Dermis blood vessel endothelial cell (primary cell): ENCODE results near the gene RRAD. TPM values are rescaled to one million over a fixed set of nuclear protein-coding genes. Genes with fewer than 3 reads are reported as not detected.
"Not testable (repeated sequence)": the region's sequence is repeated elsewhere in the genome, so short reads cannot be mapped to it uniquely, and the experiment has no call there.

Experiments
- DNase-seq: peaks from one replicate; pipeline ENCODE4 v3.0.0; 2010
- total RNA-seq: library from RNA; depleted of rRNA; stranded (reverse); fragments of >200 nt; gene quantifications from 2 replicates; pipeline ENCODE4 v1.2.3, GENCODE V29; 2014

RRAD gene
- total RNA-seq, 1 donor from 2014 or later, result 1.9 TPM

DNA sequence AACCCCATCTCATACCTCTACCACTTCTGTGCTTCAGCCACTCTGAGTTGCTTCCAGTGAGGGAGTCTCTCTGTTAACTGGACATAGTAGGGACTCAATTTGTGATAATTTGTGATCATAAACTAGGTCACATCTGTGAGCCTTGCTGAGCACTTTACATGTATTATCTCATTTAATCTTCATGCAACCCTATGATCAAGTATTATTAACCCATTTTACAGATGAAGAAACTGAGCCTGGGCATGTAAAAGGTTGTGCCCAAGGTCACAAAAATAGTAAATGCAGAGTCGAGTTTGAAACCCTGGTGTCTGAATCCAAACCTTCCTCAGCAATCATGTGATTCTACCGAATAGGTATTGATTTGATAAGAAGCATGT, 26.4 kb downstream of the RRAD start:
- no peak for DNase-seq

DNA sequence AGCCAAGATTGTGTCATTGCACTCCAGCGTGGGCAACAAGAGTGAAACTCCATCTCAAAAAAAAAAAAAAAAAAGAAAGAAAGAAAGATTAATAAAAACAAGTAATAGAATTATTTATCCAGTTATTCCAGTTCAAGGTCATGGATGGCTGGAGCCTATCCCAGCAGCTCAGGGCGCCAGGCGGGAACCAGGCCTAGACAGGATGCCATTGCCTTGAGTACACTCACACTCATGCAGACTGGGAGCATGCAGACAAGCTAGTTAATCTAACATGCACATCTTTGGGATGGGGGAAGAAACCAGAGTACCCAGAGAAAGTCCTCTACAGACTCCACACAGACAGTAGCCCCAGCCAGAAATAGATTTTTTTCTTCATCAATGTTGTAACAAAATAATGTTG, 27.1 kb downstream of the RRAD start:
- no peak for DNase-seq

DNA sequence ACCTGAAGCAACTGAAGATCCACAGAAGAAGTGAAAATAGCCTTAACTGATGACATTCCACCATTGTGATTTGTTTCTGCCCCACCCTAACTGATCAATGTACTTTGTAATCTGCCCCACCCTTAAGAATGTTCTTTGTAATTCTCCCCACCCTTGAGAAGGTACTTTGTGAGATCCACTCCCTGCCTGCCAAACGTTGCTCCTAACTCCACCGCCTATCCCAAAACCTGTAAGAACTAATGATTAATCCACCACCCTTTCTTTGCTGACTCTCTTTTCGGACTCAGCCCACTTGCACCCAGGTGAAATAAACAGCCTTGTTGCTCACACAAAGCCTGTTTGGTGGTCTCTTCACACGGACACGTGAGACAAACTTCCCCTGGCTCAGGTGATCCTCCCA, 28.7 kb downstream of the RRAD start:
- DNase-seq, result not testable (repeated sequence)

DNA sequence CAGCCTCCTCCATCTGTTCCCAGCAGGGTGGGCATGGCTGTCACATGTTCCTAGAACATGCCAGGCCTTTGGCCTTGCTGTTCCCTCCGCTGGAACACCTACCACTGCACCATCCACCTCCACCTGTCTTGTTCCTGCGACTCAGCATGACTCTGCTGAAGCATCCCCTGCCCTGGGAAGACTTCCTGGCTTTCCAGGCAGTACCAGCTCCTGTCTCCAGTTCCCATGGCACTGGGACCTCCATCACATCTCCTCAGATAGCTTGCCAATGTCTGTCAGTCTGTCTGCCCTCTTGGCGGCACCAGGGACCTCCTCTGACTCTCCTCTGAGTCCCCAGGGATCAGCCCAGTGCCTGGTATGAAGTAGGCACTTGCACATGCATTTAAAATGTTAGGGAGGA, 29.3 kb downstream of the RRAD start:
- no peak for DNase-seq

DNA sequence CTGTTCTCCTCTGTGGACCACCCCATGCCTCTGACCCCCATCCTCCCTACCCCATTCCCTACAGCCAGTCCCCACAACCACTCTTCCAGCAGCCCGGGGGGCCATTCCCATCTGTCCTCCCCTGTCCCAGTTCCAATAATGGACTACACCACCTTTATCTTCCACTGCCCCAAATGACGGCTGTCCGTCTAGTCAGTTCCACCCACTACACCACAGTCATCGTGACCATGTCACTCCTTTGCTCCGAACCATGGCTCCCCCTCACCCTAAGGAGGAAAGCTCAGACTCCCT, 29.7 kb downstream of the RRAD start:
- no peak for DNase-seq

DNA sequence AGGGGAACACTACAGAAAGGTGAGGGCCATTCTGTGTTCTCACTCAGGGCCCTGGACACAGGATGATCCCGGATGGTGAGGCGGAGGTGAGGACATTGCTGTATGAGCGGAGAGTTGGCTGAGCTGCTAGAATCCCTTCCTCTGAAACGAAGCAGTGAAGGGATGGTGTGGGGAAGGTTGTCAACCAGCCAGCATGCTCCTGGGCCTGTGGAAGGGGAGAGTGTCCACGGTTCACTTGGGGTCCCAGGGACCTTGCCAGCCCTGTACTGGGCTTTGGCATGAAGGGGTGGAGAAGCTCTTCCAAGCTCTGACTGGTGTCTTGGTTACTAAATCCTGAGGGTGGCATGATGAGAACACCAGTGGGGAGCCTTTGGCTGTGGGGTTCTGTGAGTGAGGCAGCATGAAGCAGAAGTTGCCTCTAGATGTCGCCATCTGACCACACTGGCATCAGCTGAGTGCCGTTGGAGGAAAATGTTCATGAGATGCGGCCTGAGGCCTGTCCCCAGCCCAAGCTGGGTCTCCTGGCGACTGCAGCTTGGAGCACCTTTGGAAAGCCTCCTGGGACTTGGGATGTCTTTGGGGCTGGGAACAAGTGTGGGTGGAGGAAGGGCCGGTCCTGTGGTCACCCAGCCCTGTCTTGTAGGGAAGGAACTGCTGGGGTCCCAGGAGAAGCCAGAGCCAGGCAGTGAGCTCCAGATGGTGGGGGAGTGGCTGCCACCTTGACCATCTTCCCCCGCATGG, 30.2 kb downstream of the RRAD start:
- DNase-seq, result peak; percentile 88

DNA sequence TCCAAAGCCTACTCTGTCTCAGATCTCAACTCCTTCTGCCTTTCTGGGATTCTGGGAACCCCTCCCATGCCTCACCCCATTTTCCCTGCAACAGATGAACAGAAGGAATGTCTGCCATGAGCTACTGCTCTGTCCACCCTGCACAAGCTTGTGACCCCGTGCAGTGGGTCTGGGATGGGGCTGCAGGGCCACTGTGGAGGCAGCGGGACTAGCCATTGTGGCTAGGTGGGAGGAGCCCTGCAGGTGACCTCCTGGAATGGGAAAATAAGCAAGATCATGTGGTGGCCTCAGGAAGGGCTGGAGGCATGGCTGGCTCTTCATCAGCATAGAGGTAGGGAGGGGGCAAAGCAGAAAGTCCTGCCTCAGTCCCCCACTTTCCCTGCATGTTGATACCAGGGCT, 31.3 kb downstream of the RRAD start:
- DNase-seq, result no peak

DNA sequence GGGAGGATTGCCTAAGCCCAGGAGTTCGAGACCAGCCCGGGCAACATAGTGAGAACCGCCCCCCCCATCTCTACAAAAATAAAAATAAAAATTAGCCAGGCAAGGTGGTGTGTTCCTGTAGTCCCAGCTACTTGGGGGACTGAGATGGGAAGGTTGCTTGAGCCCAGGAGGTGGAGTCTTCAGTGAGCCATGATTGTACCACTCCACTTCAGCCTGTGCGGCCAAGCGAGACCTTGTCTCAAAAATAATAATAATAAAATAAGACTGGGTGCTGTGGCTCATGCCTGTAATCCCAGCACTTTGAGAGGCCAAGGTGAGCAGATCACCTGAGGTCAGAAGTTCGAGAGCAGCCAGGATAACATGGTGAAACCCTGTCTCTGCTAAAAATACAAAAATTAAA, 33.5 kb downstream of the RRAD start:
- DNase-seq, result no peak

DNA sequence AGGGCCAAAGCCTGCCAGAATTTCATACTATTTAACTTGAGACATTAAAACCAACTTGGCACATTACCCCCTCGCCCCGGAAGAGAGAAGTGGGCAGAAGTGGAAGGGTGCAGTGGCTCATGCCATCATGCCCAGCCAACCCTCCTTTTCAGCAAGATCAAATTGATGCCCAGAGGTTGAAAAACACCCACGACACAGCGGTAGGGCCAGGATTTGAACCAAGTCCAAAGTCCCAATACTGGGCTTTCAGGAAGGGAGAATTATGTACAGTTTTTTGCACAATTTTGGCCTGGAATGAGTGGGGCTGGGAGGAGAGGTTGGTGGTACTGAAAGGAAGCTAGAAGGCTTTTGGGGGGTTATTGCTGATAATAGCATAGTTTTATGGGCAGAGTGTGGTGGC, 34.0 kb downstream of the RRAD start:
- DNase-seq, result no peak

DNA sequence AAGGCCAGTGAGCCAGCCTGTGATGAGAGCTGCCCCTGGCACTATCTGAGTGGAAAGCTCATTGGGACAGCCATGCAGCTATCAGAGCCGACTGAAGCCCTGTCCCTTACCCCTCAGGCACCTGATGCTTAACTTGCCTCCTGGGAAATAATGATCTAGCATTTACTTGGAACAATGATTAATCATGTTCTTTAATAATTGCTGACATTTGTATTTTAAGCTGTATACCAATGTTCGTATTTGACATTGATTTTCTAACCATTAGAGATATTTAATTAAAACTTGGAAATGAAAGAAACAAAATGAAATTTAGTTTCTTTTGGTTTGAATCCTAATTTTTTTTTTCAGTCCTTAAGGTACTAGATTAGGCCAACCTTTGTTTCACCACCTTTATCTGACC, 34.5 kb downstream of the RRAD start:
- no peak for DNase-seq

DNA sequence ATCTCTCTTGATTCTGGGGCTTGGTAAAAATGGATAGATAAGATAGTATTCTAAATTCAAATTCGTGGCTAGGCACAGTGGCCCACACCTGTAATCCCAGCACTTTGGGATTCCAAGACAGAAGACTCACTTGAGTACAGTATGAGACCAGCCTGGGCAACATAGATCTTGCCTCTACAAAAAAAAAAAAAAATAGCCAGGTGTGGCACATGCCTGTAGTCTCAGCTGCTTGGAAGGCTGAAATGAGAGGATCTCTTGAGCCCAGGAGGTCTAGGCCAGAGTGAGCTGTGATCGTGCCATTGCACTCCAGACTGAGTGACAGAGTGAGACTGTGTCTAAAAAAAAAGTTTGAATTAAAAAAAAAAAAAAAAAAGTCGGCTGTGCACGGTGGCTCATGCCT, 35.7 kb downstream of the RRAD start:
- no peak for DNase-seq

DNA sequence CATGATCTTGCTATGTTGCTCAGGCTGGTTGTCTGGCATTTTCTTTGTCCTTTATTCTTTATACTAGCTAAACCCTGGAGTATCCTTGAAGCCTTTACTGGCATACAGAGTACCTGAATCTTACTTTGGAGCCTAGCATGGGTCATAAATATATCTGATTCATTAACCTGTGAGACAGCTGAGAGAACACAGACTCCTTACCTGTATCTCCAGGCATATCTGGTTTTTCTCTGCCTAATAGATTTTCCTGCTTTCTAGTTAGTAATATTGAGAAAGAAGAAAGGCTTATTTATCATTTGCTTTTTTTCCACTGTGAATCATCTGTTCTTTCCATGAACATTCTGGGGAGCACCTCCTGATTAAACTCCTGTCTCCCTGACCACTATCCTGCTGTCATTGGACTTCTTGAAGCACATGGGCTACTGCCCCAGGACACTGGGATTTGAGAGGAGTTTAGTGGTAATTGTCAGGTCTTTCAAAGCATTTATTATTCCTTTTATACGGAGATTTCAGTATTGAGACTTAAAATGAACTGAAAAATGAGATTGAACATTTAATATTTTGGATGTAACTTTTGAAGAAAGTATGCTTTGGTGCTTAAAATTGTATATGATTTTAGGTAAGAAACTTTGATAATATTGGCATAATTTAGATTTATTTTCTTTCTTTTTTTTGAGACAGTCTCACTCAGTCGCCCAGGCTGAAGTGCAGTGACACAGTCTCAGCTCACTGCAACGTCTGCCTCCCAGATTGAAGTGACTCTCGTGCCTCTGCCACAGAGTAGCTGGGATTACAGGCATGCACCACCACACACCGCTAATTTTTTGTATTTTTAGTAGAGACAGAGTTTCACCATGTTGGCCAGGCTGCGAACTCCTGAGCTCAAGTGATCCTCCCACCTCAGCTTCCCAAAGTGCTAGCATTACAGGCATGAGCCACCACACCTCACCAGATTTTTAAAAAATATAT, 36.4 kb downstream of the RRAD start:
- DNase-seq, result no peak

DNA sequence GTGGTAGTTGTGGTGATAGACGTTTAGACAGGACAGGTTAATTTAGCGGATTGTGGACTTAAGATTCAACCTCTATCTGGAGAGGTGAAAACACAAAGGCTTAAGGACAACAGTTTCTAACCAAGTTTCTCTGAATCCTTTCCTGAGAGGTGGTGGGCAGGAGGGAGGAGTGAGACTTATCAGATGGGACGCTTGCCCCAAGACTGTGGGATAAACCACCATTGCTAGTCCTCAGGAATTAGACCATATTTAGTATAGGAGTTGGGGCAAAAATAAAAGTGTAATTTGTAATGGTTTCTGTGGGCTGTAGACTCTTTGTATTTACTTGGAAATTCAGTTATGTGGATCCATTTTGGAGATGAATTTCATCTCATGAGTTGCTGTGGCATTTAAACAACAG, 38.4 kb downstream of the RRAD start:
- no peak for DNase-seq

DNA sequence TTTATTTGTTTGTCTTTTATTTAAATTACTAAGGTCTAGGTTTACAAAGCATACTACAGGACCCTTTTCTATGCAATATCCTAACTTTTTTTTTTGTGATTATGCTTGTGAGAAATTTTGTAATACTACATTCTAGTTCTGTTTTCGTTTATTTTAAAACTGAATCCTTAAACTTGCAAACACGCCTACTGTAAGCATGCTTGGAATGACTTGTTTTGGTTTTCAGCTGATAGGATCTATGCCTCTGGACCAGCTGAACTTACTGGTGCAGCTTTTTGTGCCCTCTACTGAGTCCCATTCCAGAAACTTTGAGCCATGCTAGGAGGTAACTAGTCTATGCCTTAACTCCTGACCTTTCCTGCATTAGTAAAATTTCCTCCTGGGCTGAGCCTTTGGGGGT, 39.0 kb downstream of the RRAD start:
- DNase-seq, result no peak

DNA sequence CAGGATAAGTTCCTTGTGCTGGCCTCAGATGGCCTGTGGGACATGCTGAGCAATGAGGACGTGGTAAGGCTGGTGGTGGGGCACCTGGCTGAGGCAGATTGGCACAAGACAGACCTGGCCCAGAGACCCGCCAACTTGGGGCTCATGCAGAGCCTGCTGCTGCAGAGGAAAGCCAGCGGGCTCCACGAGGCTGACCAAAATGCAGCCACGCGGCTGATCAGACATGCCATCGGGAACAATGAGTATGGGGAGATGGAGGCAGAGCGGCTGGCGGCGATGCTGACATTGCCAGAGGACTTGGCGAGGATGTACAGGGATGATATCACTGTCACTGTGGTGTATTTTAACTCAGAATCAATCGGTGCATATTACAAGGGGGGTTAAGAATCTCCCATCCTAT, 39.8 kb downstream of the RRAD start:
- no peak for DNase-seq

DNA sequence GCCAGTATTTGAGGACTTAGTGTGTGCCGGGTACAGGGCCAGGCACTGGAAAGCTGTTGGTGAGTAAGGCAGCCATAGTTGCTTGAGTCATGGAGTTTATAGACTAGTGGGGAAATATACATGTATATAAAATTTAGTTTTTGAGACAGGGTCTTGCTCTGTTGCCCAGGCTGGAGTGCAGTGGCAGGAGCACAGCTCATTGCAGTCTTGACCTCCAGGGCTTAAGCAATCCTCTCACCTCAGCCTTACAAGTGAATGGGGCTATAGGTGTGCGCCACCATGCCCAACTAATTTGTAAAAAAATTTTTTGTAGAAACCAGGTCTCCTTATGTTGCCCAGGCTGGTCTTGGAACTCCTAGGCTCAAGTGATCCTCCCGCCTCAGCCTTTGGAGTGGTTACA, 42.6 kb downstream of the RRAD start:
- no peak for DNase-seq

DNA sequence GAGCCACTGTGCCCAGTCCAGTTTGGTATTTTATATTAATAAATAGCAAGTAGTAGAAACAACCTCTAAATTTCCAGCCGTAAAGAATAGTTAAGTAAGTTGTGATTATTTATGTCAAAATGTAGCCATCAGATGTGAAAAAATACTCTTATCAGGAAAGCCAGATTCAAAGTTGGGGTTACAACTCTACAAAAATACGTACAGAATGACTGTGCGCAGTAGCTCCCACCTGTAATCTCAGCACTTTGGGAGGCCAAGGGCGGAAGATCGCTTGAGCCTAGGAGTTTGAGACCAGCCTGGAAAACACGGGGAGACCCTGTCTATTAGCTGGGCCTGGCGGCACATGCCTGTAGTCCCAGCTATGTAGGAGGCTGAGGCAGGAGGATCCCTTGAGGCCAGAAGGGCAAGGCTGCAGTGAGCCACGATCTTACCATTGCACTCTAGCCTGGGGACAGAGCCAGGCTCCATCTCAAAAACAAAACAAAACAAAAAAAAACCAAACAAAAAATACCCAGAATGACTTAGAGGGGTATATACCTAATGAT, 43.3 kb downstream of the RRAD start:
- no peak for DNase-seq

DNA sequence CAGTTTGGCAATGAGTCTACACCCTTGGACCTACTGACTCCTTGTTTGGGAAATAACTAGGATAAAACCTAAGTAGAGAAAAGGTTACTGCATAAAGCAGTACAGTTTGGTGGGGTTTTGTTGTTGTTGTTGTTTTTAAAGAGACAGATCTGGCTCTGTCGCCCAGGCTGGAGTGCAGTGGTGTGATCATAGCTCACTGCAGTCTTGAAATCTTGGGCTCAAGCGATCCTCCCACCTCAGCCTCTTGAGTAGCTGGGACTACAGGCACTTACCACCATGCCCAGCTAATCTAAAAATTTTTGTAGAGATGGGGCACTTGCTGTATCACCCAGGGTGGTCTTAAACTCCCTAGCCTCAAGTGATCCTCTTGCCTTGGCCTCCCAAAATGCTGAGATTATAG, 43.8 kb downstream of the RRAD start:
- DNase-seq, result no peak

DNA sequence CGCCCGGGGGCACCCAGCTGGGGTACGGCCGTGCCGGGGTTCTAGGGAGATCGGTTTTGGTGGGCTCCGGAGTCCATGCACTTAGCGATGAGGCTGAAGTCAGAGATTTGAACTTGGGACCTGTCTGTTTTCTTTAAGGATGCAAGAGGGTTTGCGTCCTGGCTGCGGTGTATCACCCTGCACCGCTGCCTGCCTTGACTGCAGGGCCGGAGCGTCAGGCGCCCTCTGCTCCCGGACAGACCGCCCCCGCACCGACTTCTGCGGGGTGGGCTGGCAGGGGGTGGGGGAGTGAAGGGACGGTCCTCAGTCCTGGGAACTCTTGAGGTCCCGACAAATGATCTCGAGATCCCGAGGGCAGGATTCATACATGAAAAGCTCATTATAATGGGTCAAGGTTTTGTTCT, 44.3 kb downstream of the RRAD start:
- peak; percentile 26 for DNase-seq

DNA sequence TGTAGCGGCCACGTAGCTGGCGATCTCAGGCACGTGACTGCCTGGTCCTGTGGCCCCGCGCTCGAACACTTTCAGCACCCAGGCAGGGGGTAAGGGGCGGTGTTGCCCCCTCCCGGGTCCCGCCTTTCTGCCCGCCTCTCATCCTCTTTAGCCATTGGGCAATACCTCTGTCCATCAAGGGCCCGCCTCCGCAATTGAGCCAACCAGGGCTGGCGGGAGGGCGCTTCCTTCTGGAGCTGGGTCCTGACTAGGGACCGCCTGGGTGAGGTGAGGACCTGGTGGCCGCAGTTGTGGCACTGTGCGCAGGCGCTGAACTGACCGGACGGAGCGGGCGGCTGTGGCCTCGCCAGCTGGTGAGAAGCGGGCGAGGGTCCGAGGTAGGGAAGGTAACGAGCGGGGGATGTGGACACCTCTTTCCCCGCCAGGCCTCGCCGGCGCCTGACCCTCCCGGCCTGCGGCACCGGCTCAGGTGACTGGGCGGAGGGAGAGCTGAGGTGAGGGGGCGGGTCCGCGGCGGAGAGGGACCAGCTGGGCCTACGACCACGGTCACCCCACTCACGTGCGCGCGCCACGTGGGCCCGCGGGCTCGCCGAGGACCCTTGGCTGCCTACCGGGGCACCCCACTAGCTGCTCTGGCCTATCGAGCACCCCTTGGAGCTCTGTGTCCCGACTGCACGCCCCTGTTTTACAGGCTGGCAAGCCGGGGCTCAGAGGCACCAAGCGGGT, 44.9 kb downstream of the RRAD start, which contains the start of gene PDP2:
PDP2 (plus strand) TSS at position 228 of the 726 bp plus-strand sequence. CDS start 3,770 bp downstream, outside the sequence.
- DNase-seq, result peak; percentile 95

DNA sequence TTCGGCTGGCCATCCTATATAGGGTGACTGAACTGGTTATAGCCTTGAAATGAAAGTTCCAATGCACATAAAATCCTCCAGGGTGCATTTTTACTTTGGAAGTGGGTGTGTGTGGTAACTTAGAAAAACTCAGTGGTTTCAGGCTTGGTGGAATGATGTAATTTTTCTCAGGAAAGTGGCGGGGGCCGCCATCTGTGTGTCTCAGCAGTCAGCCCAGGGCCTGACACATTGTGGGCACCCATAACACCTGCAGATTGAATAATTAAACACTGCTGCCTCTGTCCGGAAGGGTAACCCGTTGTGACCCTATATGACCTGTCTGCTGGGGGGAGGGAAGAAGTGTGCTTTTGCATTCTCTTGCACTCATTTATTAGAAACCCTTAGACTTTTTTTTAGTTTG, 47.3 kb downstream of the RRAD start:
- no peak for DNase-seq

DNA sequence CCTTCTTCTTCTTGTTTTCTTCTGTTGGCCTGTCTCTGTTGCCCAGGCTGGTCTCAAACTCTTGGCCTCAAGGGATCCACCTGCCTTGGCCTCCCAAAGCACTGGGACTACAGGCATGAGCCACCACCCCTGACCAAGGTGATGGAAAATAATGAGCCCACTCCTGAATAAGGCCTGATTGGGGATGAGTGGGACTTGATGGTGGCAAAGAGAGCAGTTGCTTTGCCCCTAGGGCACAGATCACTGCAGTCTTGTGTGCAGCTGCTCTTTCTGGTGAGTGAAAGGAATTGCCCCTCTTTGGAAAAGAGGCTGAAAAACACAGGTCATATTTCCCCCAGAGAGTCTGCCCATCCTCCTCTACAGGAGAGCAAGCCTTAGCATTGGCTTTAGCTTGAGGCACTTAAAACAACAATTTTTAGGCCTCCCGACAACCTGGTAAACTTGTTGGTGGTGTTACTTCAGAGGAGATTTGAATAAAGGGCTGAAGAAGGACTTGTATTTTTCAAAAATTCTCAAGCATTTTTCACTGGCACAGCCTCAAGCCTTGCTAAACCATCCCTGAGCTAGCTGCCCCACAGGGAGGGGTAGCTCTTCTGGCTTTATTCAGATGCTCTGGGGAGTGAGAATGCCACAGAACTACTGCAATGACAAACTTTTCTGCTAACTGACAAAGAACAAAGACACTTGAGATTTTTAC, 51.1 kb downstream of the RRAD start:
- no peak for DNase-seq

DNA sequence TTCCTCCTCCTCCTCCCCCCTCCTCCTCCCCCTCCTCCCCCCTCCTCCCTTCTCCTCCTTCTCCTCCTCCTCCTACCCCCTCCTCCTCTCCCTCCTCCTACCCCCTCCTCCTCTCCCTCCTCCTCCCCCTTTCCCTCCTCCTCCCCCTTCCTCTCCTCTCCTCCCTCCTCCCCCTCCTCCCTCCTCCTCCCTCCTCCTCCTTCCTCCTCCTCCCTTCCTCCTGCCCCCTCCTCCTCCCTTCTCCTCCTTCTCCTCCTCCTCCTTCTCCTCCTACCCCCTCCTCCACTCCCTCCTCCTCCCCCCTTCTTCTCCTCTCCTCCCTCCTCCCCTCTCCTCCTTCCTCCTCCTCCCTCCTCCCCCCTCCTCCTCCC, 51.7 kb downstream of the RRAD start:
- DNase-seq, result no peak
